ENCODE data around the gene HDAC7. TPM values are rescaled to one million over a fixed set of nuclear protein-coding genes. Genes with fewer than 3 reads are reported as not detected.

Gene HDAC7
- total RNA-seq, 1 donor from 2014 or later: 76.1 TPM

GRCh38 chr12:47735649-47736048 lies 84.1 kb downstream of the HDAC7 start:
- no peak overlapping the region for H3K4me3 Mint-ChIP-seq
- no peaks in the 10 kb centered on the region for H3K36me3 Mint-ChIP-seq
- H3K4me1 Mint-ChIP-seq (ENCODE audit: unreplicated experiment): peaks cover 27% of the 10 kb centered on the region
- H3K27ac Mint-ChIP-seq: peak overlapping the region; percentile 41
- no peaks in the 10 kb centered on the region for H3K9me3 Mint-ChIP-seq
- no peaks in the 10 kb centered on the region for H3K27me3 Mint-ChIP-seq
- no peak for DNase-seq (ENCODE audit: extremely low spot score, unreplicated experiment)
- TF ChIP-seq CTCF (conservative IDR thresholded peaks at IDR 0.05): no peak

GRCh38 chr12:47734725-47735480 lies 84.8 kb downstream of the HDAC7 start:
- Mint-ChIP-seq H3K27me3 (no peaks in the 10 kb centered on the region), H3K4me3 (peak overlapping the region; percentile 57), H3K9me3 (no peaks in the 10 kb centered on the region), H3K4me1 (ENCODE audit: unreplicated experiment) (peaks cover 35% of the 10 kb centered on the region), H3K36me3 (no peaks in the 10 kb centered on the region), H3K27ac (peak overlapping the region; percentile 32)
- no peak for TF ChIP-seq CTCF (conservative IDR thresholded peaks at IDR 0.05)
- DNase-seq (ENCODE audit: extremely low spot score, unreplicated experiment): no peak

GRCh38 chr12:47733142-47733541 lies 86.6 kb downstream of the HDAC7 start:
- DNase-seq (ENCODE audit: extremely low spot score, unreplicated experiment): no peak
- Mint-ChIP-seq H3K9me3 (no peaks in the 10 kb centered on the region), H3K36me3 (no peaks in the 10 kb centered on the region), H3K27ac (no peak overlapping the region), H3K4me1 (ENCODE audit: unreplicated experiment) (peaks cover 41% of the 10 kb centered on the region), H3K4me3 (no peak overlapping the region), H3K27me3 (no peaks in the 10 kb centered on the region)
- TF ChIP-seq CTCF (conservative IDR thresholded peaks at IDR 0.05): no peak

Other genes with a start within 250 kb of the HDAC7 start
- 31.7 and 39.9 TPM in 2 replicates for gene RPAP3, start 113.9 kb downstream of the HDAC7 start, total RNA-seq (ENCODE audit: low replicate concordance)
- gene ENDOU, start 94.4 kb downstream of the HDAC7 start, total RNA-seq (ENCODE audit: low replicate concordance): 3.7 and 18.9 TPM in 2 replicates
- gene RAPGEF3, start 61.0 kb downstream of the HDAC7 start, total RNA-seq (ENCODE audit: low replicate concordance): 3.7 and 4.9 TPM in 2 replicates
- gene SLC48A1, start 46.7 kb downstream of the HDAC7 start, total RNA-seq (ENCODE audit: low replicate concordance): 19.7 and 37.4 TPM in 2 replicates
- 0.77 and 1.5 TPM in 2 replicates for gene VDR, start 85.1 kb upstream of the HDAC7 start, total RNA-seq (ENCODE audit: low replicate concordance)
- gene TMEM106C, start 143.7 kb upstream of the HDAC7 start, total RNA-seq (ENCODE audit: low replicate concordance): 76.7 and 77.1 TPM in 2 replicates
- 195 and 227 TPM in 2 replicates for gene COL2A1, start 184.6 kb upstream of the HDAC7 start, total RNA-seq (ENCODE audit: low replicate concordance)

All from type B pancreatic cell (in vitro differentiated cells).